ENCODE results near the gene SMYD5. TPM values are rescaled to one million over a fixed set of nuclear protein-coding genes. Genes with fewer than 3 reads are reported as not detected.

Gene SMYD5
- total RNA-seq, 1 donor from 2014 or later: 18.2 TPM

DNA sequence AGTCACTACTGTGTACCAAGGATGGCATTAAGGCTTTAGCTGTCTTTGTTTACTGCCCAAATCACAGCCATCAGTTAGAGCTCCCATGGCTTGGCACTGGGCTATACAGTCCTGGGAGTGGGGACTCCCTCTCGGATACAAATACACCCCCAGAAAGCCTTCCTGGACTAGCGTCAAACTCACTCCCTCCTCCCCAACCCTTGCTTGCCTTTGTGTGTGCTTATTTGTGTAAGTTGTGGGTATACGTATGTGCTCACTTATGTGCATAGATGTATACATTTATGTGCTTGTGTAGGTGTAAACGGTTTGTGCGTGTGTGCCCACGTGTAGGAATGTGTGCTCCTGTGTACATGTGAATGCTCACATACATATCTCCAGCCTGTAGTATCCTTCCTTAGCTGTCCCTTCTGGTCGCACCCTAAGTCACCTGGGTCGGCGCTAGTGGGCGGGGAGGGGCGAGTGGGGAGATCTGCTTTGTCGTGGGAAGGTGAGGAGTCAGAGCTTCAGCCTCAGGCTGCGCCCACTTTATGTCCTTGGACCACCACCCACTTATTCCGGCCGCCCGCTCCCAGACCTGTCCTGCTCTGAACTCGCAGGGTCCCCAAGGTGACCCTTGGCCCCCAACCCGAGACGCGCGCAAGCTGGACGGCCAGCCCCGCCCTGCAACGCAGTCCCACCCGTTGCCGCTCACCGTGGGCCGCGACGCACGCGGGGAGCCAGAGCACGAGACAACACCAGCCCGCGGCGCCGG lies 18.5 kb downstream of the SMYD5 start:
- H3K27ac ChIP-seq (replicated peaks): peak overlapping the region; percentile 97
- no peak for DNase-seq
- H3K4me3 ChIP-seq: peak overlapping the region; percentile 91
- H3K36me3 ChIP-seq: peaks cover 26% of the 10 kb centered on the region
- TF ChIP-seq, protein P1, sequence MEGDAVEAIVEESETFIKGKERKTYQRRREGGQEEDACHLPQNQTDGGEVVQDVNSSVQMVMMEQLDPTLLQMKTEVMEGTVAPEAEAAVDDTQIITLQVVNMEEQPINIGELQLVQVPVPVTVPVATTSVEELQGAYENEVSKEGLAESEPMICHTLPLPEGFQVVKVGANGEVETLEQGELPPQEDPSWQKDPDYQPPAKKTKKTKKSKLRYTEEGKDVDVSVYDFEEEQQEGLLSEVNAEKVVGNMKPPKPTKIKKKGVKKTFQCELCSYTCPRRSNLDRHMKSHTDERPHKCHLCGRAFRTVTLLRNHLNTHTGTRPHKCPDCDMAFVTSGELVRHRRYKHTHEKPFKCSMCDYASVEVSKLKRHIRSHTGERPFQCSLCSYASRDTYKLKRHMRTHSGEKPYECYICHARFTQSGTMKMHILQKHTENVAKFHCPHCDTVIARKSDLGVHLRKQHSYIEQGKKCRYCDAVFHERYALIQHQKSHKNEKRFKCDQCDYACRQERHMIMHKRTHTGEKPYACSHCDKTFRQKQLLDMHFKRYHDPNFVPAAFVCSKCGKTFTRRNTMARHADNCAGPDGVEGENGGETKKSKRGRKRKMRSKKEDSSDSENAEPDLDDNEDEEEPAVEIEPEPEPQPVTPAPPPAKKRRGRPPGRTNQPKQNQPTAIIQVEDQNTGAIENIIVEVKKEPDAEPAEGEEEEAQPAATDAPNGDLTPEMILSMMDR (IDR thresholded peaks at IDR 0.05; ENCODE audit: borderline replicate concordance): no peak
- H3K27me3 ChIP-seq (ENCODE audit: low read depth): no peaks in the 10 kb centered on the region
- no peaks in the 10 kb centered on the region for H3K9me3 ChIP-seq (replicated peaks)
- peaks cover 56% of the 10 kb centered on the region for H3K4me1 ChIP-seq
- intact Hi-C loops (cut with micrococcal nuclease): no loop called here

DNA sequence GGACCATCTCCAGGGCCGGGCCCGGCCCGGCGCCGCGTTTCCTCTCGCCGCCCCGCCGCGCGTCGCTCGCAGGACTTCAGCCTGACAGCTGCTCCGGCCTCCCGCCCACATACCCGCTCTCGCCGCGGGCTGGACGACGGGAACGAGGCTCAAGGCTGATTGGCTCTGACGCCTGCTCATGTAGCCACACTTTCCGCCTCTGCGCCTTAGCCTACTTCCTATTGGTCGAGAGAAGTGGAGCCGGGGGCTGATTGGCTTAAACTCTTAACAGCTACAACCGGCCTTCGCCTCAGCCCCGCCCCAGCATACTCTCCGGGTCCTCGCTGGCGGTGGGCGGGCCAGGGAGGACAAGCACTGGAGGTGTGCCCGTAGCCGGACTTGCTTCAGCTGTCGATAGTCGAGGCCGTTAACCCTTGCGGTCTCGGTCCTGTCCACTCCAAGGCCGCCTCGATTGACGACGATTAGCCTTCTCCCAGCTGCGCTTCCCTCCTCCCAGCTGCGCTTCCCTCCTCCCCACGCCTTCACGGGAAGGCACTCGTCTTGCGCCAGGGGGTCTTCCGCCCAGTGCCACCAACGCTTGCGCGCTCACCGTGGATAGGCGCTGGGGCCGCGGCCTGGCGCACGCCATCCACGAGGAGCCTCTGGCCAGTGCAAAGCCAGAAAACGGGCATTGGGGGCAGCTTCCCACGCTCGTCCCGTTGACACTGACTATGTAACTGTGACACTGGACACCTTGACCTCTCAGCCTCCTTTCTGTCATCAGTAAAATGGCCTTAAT lies 19.3 kb downstream of the SMYD5 start, which contains the start of gene PRADC1:
Gene PRADC1, minus strand, starts transcription at position 86 of the 778 bp plus-strand sequence. Its CDS starts 79 bp downstream, at position 7.
- peak within 1 kb of the TSS; percentile 97 for H3K27ac ChIP-seq (replicated peaks)
- intact Hi-C loops (cut with micrococcal nuclease): no loop called here
- no peaks in the 10 kb centered on the region for H3K9me3 ChIP-seq (replicated peaks)
- H3K27me3 ChIP-seq (ENCODE audit: low read depth): no peaks in the 10 kb centered on the region
- H3K36me3 ChIP-seq: peaks cover 19% of the 10 kb centered on the region
- TF ChIP-seq, protein P1 (IDR thresholded peaks at IDR 0.05; ENCODE audit: borderline replicate concordance): no peak
- peak; percentile 98 for DNase-seq
- H3K4me1 ChIP-seq: peaks cover 64% of the 10 kb centered on the region
- peak within 1 kb of the TSS; percentile 91 for H3K4me3 ChIP-seq

DNA sequence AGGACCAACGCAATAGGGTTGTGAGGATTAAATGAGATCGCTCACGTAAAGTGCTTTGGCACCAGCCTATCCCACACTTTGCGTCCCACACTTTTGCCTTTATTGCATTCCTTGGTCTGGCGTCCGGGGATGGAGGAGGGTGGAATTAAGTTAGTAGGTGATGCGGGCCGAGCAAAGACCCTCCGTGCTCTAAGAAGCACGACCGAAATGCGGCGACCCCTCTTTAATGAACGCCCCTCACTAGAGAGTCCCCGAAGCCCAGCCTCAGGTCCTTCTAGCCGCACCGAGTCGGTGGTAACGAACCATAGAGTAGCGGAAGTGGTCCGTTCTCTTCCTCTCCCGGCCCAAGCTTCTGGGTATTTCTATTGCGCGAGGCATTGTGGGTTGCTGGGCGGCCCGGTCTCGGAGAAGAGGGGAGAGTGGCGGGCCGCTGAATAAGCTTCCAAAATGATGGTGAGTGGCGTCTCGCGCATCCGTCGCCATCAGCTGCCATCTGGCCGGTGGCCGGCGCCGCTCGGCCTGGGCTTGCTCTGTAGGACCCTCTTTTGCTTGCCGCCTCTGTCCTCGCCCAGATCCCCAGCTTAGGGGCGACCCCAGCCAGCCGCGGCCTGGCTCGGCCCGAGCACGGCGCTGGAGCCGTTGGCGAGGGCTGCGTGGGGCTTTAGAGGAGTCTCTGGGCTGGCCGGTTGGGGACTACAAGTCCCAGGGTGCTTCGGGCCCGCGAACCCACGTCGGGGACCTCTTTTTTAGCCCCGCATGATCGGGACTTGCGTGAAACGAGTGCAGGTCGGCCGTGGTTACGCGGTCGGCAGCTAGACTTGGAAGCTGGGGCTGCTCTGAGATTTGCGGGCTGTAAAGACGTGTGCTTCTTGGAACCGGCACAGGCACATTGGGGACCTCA lies 20.1 kb downstream of the SMYD5 start, which contains the start of gene CCT7:
Gene CCT7, plus strand, starts transcription at position 377 of the 901 bp plus-strand sequence. Its CDS starts 71 bp downstream, at position 448.
- Histone ChIP-seq H3K4me3 (peak within 1 kb of the TSS; percentile 91), H3K27me3 (ENCODE audit: low read depth) (no peaks in the 10 kb centered on the region), H3K27ac (replicated peaks) (peak within 1 kb of the TSS; percentile 97), H3K4me1 (peaks cover 72% of the 10 kb centered on the region), H3K9me3 (replicated peaks) (no peaks in the 10 kb centered on the region), H3K36me3 (peaks cover 15% of the 10 kb centered on the region)
- DNase-seq: peak; percentile 85
- intact Hi-C loops (cut with micrococcal nuclease): no loop called here
- TF ChIP-seq, protein P1 (IDR thresholded peaks at IDR 0.05; ENCODE audit: borderline replicate concordance): no peak

DNA sequence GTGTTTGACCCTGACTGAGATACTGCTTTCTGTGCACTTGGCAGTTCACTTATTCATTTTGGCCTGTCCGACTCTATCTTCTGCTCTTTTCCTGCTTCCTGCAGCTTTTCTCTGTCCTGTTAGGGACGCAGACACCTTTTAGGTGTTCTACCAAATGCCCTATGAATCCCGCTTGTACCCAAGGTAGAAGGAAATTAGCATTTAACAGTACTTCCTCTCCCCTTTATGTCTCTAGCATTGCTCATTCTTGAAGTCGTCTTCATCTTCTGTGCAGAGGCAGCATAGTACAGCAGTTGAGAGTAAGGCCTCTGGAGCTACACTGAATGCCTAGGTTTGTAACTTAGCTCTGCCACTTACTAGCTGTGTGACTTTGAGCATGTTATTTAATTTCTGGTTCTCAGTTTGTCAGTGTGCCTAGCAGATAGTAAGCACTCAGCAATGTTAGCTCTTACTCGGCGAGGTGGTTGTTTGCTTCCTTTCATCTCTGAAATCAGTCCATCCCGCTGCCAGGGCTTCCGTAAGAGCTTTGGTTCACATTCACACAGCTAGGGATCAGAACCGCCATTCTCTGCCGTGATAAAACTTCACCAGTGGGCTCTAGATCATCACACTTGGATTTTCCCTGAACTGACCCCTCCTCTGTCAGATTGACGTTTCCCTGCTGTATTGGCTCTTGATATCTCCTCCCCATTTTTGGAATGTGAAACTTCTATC lies 21.4 kb downstream of the SMYD5 start:
- peak overlapping the region; percentile 91 for H3K4me3 ChIP-seq
- no peaks in the 10 kb centered on the region for H3K27me3 ChIP-seq (ENCODE audit: low read depth)
- peaks cover 81% of the 10 kb centered on the region for H3K4me1 ChIP-seq
- H3K9me3 ChIP-seq (replicated peaks): no peaks in the 10 kb centered on the region
- TF ChIP-seq, protein P1 (IDR thresholded peaks at IDR 0.05; ENCODE audit: borderline replicate concordance): no peak
- intact Hi-C loops (cut with micrococcal nuclease): no loop called here
- peaks cover 18% of the 10 kb centered on the region for H3K36me3 ChIP-seq
- no peak for DNase-seq
- peak overlapping the region; percentile 97 for H3K27ac ChIP-seq (replicated peaks)

All from left ventricle myocardium inferior (tissue), 1 donor.